ENCODE data around the gene ADGRD2.

- no peak for TF ChIP-seq CTCF (IDR thresholded peaks at IDR 0.05)
- TF ChIP-seq POLR2A (IDR thresholded peaks at IDR 0.05) = no peak
- TF ChIP-seq POLR2AphosphoS5 (IDR thresholded peaks at IDR 0.05) = no peak
Measured at GRCh38 chr9:124492818-124493217, 42.6 kb downstream of the ADGRD2 start.
